Retina (tissue), 1 donor: Measurements from ENCODE around the gene UGT2A2.

Source experiments
- DNase-seq: peaks from one replicate; pipeline ENCODE4 v3.0.0-alpha.2; 2016

Gene UGT2A2

GRCh38 chr4:69568787-69569186, 70.7 kb downstream of the UGT2A2 start:
- DNase-seq = no peak

- no peak for DNase-seq
Measured at GRCh38 chr4:69563424-69563823, 76.0 kb downstream of the UGT2A2 start.

- no peak for DNase-seq
Measured at GRCh38 chr4:69549651-69550050, 89.8 kb downstream of the UGT2A2 start.

GRCh38 chr4:69546134-69546765, 93.2 kb downstream of the UGT2A2 start:
- DNase-seq = no peak
